NCI-H187 (cell line): ENCODE measurements around the gene SGK1.
"Not testable (repeated sequence)": the region's sequence is repeated elsewhere in the genome, so short reads cannot be mapped to it uniquely, and the experiment has no call there.

Source experiments
- DNase-seq, 2 experiments: peaks; one replicate each; lab custom pipeline; 2025; lab: John Stamatoyannopoulos, UW

SGK1 gene

DNA sequence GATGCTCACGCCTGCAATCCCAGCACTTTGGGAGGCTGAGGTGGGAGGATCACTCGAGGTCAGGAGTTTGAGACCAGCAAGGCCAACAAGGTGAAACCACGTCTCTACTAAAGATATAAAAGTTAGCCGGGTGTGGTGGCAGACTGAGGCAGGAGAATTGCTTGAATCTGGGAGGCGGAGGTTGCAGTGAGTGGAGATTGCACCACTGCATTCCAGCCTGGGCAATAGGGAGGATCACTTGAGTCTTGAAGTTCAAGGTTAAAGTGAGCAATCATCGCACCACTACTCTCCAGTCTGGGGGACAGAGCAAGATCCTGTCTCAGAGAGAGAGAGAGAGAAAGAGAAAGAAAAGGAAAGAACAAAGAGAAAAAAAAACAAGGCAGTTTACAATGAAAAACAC is 13.5 kb downstream of the SGK1 start:
- not testable (repeated sequence) for DNase-seq

DNA sequence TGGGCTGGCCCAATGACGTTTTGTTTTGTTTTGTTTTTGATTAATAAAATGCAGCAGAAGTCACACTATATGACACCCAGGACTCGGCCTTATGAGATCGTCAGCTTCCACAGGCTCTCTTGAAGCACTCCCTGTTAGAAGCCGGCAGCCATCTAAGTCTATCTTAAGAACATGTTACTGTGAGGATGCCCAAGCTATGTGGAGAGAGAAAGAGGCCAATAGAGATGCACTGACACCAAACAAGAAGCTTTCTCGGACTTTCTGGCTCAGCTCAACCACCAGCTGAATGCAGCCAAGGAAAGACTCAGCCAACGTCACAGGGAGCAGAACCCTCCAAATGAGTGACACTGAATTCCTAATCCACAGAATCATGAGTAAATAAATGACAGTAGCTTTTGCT is 14.0 kb downstream of the SGK1 start:
- DNase-seq = no peak

DNA sequence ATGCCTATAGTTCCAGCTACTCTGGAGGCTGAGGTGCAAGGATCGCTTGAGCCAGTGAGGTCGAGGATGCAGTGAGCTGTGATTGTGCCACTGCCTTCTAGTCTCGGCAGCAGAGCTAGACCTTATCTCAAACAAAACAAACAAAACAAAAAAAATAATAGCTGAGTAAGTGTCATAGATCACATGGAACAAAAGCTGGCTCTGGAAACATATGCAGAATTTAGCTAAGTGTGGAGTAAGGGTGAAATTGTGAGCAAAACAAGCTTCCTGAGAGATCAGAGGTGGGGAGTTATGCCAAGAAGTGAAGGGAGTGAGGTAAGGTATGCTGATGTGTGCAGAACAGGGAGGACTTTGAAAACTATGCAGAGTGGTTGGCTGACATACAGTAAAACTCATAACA is 18.7 kb downstream of the SGK1 start:
- no peak for DNase-seq

DNA sequence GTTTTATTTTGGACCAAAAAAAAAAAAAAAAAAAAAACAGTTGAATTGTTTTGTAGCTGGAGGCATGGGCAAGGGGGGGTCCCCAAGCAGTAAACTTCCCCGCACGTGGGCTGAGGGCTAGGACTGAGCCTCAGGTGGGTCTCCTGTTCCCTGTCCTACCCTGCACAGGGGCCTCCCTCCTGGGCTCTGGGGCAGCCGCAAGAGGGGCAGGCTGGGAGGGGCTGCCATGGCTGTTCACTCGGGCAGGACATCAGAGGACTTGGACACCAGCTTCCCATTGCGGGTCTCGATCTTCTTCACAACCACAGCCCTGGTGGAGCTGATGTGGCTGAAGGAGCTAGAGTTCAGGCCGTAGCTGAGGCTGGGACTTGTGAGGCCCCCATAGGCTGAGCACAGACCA is 21.1 kb downstream of the SGK1 start:
- DNase-seq = no peak

DNA sequence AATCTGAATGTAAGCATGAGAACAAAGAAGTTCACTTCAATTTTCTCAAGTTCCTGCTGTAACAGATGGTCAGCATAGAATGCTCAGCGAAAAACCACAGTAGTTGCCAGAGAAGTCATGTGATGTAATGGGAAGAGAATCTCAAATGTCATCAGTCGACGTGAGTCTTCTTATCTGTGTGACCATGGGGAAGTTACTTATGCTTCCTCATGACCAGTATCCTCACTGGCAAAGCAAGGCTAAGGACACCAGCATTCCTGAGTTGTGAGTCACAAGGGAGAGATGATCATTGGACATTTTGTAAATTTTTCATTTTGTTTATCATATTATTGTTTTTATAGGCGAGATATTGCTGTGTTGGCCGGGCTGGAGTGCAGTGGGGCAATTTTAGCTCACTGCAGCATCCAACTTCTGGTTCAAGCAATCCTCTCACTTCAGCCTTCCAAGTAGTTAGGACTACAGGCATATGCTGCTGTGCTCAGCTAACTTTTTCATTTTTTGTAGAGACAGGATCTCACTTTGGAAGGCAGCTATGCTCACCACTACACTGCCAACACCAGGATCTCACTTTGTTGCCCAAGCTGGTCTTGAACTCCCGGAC is 21.9 kb downstream of the SGK1 start:
- DNase-seq = no peak

DNA sequence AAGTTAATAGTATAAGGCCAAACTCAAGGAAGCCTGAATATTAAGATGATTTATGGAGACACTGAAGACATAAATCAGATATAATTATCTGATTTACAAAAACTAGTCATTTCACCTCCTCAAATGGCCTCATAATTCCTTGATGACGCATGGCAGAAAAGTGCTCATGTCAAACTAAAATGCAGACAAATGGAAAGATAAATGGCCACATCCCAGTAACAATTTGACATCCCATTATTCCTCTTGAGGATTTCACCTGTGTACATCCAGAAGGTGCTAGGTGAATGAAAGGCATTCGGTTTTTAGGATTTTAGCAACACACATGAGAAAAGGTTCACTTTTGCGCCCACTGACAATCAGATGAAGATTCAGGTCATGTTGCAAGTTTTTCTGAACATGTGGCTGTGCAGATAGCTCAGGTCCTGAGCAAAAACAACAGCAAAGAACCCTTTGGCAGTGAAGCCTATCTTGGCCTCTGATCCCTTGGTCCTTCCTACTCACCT is 24.2 kb downstream of the SGK1 start:
- no peak for DNase-seq

DNA sequence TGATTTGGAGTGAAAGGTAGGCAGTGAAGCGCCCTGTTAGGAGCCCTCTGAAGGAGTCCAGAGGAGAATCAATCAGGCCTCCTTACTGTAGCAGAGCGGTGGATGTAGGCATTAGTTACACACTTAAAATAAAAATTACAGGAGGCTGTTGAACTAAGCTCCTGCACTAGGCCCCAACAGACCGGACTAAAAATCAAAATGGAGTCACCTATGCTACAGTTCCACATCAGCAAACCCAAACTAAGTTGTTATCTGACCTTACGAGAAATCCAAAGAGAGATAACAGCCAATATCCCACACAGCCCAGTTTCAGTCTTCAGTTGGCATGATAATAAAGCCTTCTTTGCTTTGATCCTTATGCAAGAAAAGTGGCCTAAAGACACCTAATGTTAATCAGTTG is 26.8 kb downstream of the SGK1 start:
- DNase-seq = no peak

DNA sequence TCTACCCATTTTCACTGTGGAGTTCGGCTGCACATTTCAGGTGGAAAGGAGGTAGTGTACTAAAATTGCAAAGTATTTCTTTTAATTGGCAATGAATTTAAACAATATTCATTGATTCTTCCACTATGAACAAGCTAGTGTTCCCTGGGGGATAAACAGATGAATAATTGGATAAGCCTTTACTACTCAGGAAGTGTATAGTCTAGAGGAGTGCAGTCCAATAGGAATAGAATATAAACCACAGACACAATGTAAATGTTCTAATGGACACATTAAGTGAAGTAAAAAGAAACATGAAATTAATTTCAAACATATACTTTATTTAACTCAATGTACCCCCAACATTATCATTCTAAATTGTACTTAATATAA is 28.7 kb downstream of the SGK1 start:
- DNase-seq = no peak

DNA sequence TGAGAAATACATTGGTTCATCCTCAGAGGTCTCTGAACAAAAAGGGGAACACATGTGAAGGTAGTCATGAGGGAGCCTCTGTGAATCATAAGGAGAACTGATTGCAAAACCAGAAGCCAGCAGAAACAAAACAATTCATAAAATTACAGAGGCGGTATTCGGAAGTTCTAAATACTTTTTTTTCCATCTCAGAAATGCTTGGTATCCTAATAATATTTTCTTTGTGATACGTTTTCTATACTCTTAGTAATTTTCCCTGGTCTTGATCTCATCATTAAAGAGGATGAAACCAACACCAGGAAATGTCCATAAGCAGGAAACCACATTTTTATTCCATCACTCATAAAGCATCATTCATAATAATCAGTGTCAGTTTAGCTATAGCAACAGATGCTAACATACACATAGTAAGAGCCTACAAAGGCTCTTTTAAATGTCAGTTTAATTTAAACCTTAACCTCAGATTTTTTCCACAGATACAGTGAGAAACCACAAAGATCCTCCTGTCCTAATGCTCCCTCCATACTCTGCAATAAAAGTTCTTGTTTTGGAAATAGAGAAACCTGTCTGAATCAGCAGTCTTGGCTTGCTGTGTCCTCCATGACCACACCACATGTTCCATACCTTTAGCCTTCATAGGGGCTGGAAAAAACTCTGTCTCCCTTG is 29.2 kb downstream of the SGK1 start:
- DNase-seq = no peak

DNA sequence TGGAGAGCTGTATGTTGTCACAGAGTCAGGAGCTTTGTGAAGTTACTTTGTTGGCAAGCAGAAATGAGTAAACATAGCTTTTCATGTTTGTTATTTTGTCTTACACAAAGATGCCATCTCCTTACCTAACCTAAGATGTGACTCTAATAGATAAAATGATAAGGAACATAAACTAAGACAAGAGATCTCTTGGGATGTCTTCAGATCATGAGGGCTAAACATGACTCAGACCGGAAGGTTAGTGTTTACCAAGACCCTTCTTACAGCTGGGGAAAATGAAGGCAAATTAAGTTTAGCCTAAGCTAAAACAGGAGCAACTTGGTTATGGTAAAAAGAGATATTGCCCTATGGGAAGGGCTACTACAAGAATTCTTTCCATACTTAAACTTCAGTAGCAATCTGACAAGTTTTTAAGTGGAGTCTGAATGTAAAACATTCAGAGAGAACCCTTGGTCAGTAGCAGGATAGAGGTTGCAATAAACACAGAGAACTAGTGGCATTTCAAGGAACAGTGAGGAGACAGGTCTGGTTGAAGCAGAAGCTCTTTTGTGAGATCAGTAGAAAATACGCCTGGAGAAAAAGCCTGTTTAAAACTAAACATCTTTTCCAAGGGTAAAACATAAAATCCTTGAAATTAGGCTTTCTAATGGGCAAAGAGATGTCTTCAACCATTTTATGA is 29.9 kb downstream of the SGK1 start:
- no peak for DNase-seq

DNA sequence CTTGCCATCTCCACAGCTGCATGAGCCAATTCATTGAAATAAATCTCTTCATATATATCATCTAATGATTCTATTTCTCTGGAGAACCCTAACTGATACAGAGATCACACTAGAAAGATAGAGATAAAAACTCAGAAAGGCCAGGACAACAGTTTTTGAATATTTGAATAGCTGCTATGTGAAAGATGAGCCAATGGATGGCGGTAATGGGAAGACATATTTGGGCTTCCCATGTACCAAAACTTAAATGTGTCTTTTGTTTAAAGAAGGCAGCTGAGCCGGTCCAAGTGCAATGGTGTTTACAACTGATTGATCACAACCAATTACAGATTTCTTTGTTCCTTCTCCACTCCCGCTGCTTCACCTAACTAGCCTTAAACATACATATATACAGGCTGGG is 35.1 kb downstream of the SGK1 start:
- no peak for DNase-seq

DNA sequence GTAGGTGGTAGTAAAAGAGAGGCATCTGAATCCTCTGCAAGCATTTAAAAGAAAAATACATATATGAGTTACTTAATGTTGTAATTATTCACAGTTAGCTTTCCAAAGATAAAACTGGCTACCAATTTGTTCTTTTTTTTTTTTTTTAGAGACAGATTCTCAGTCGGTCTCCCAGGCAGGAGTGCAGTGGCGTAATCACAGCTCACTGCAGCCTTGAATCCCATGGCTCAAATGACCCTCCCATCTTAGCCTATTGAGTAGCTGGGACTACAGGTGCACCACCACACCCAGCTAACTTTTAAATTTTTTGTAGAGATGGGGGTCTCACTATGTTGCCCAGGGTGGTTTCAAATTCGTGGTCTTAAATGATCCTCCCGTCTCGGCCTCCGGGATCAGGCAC is 36.5 kb downstream of the SGK1 start:
- DNase-seq = no peak

DNA sequence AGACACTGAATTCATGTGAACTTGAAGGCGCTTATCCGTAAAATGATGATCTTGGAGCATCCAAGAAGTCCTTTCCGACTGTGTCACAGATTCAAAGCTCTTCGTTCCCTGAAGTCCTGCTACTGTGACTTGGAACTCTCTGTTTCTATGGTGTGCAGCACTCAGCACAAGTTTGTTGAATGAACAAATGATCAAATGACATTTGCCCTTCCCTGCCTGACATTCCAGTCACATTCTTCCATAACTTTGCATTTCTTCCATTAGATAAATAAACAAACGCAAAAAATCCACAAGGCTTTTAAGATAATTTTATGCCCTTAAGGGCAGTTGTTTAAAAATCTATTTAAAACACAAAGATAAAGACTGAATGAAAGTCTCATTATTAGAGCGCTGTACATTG is 39.9 kb downstream of the SGK1 start:
- DNase-seq = no peak

DNA sequence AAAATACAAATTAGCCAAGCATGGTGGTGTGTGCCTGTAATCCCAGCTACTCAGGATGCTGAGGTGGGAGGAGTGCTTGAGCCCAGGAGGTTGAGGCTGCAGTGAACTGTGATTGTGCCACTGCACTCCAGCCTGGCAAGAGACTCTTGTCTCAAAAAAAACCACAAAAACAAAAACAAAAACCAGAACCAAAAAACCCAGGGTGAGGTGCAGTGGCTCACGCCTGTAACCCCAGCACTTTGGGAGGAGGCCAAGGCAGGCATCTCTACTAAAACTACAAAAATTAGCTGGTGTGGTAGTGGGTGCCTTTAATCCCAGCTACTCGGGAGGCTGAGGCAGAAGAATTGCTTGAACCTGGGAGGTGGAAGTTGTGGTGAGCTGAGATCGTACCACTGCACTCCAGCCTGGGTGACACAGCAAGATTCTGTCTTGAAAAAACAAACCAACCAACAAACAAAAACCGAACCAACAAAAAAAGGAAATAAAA is 41.0 kb downstream of the SGK1 start:
- not testable (repeated sequence) for DNase-seq

DNA sequence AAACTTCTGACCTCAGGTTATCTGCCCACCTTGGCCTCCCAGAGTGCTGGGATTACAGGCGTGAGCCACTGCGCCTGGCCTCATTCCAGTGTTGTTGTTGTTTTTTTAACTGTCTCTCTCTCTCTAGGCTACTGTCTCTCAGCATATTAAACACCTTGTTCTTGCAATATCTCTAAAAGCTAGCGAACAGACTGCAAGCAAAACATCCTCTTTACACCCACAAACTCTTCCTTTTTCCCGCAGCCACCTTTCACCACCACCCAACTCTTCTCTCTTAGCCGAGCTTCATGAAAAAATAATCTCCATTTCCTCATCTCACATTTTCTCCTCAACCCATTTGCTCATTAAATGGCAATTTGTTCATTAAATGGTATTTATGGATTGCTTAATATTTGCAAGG is 45.5 kb downstream of the SGK1 start:
- no peak for DNase-seq

DNA sequence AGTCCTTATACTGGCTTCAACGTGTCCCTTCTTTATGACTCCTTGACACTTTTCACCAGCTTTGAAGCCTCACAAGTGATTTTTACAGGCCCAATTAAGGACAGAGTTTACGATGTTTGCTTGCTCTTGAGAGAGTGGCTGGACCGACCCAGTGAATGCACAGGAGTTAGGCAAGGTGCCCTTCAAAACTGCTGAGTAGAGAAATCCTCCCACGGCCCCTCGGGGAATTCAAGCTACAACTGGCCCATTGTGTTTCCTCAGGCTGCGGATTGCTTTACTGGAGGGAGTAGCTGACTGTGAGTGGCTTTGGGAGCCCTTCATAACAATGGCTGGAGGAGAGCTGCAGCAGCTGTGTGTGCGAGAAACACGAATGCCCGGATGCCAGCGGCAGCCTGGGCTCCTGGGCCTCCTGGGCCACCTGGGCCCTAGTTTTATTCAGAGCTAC is 50.0 kb downstream of the SGK1 start:
- DNase-seq = peak; percentile 68 to 89

DNA sequence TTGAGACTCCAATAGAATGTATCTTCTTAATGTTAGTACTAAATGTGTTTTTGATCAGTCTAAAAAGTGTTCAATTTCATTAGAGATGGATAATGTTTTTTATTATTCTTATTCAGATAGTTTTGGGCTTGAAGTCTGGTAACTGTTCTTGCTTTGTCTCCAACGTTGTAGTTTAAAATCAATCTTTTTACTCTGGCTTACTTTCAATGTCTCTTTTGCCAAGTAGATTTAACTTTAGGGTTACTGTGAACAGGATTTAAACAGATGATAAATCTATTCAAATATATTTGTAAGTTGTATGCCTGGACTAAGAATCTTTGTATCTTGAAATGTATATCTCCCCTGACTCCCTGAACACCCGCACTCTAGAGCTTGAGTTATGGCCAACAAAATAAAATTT is 51.1 kb downstream of the SGK1 start:
- DNase-seq = no peak

DNA sequence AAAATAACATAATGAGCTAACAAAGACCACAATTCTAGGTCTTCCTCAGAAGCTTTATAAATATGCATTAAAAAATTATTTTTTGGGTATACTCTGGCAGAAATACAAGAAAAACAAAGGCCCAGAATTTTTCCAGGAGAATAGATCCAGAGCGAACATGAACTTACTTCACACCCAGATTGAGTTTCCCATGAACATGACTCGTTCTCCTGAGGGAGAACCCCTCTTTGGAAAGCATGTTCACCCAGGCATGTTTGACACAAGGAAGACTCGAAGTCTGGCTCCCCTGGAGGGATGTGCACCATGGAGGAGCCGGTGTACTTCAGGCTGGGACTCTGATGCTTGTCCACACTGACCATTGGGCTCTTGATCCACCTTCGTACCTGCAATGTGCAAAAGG is 56.1 kb downstream of the SGK1 start:
- DNase-seq = no peak

DNA sequence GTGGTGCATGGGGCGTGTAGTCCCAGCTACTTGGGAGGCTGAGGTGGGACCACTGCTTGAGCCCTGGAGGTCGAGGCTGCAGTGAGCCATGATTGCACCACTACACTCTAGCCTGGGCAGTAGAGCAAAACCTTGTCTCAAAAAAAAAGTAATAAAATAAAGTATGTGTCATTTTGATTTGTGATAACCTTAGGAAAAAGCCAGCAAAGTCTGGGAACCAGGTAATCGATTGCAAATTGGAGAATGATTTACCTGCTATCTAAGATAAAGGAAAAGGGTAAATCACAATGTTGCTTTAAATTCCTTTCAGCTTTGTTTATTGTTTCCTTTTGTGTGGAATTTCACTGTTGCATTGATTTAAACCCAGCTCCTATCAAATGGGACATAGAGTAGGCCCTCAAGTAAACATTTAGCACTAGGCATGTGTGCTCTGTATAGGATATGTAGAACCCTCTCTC is 59.0 kb downstream of the SGK1 start:
- no peak for DNase-seq

DNA sequence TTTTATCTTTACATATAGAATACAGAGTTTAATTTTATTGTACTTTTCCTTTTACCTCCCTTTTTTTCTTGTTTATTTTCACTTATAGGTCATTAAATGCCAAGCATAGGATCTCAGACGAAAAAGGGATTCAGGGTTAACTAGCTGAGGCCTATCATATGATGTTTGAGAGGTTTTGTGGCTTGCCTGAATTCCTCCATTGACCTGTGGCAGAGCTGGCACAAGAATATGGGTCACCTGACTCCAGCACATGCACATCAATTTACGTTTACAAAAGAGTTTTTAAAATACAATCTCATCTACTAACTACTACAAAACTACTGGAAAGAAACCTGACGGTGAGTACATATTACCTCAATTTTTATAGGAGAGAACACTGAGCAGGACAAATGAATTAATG is 60.4 kb downstream of the SGK1 start:
- DNase-seq = no peak

DNA sequence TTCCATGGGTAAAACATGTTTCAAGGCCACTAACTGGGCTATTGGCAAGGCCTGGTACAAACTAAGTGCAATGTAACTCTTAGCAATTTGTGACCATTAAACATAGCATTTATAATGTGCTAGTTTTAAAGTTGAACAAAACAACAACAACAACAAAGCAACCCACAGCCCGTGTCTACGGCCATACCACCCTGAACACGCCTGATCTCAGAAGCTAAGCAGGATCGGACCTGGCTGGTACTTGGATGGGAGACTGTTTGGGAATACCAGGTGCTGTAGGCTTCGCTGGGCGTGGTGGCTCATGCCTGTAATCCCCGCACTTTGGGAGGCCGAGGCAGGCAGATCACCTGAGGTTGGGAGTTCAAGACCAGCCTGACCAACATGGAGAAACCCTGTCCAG is 61.0 kb downstream of the SGK1 start:
- DNase-seq = no peak

DNA sequence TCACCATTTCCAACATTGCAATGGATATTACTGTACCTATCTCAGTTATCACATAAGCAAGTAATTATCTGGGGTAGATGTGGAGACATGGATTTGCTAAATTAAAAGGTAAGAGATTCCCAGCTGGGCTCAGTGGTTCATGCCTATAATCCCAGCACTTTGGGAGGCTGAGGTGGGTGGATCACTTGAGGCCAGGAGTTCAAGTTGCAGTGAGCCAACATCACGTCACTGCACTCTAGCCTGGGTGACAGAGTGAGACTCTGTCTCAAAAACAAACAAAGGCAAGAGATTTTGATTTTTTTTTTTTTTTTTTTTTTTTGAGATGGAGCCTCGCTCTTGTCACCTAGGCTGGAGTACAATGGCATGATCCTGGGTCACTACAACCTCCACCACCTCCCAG is 62.6 kb downstream of the SGK1 start:
- not testable (repeated sequence) for DNase-seq

DNA sequence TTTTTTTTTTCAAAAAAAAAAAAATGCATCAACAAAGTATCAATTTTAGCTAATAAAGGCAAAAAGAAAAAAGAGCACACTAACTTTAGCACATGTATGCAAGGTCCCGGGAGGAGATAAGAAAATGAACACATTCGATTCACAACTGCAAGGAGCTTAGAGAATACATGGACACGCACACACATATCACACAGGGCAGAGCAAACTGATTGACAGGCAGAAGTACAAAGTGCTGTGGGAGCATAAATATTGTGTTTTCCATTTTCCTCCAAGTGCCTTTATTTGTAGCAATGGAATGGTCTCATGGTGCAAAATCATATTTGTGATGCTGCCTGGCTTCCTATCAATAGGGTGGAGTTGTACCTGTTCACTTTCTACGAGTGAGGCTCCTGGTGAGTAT is 63.8 kb downstream of the SGK1 start:
- no peak for DNase-seq
